ENCODE results near the gene LYPD5.

DNA sequence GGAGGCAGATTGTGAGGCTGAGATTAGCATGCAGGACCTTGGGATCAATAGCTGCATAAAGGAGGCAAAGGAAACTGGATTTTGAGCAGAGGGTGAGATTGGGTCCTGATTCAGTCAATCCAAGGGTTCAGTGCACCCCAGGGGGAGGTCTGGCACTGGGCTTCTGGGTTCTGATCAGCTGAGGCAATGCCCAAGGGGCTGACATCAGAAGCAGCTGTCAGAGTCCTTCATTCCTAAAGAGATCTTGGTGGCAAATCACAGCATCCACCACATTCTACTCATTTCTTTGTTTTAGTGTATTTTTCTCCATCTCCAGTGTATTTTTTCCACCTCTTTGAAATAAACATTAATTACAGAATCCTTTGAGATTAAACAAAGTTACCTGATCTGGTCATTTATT, 5.4 kb upstream of the LYPD5 start:
- TF ChIP-seq, protein P1, sequence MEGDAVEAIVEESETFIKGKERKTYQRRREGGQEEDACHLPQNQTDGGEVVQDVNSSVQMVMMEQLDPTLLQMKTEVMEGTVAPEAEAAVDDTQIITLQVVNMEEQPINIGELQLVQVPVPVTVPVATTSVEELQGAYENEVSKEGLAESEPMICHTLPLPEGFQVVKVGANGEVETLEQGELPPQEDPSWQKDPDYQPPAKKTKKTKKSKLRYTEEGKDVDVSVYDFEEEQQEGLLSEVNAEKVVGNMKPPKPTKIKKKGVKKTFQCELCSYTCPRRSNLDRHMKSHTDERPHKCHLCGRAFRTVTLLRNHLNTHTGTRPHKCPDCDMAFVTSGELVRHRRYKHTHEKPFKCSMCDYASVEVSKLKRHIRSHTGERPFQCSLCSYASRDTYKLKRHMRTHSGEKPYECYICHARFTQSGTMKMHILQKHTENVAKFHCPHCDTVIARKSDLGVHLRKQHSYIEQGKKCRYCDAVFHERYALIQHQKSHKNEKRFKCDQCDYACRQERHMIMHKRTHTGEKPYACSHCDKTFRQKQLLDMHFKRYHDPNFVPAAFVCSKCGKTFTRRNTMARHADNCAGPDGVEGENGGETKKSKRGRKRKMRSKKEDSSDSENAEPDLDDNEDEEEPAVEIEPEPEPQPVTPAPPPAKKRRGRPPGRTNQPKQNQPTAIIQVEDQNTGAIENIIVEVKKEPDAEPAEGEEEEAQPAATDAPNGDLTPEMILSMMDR (IDR thresholded peaks at IDR 0.05): no peak
- TF ChIP-seq POLR2A (IDR thresholded peaks at IDR 0.05): no peak

Measured in testis (tissue), 2 donors.